HG03457 (cell line): ENCODE measurements around the gene UBA5.
"Not testable (repeated sequence)": the region's sequence is repeated elsewhere in the genome, so short reads cannot be mapped to it uniquely, and the experiment has no call there.

Experiments used
- ATAC-seq: cut with Tn5 transposase; IDR thresholded peaks from one replicate; pipeline ENCODE4 v1.9.1; 2021; ENCODE audit warnings: moderate number of reproducible peaks; ENCODE audit not compliant: unreplicated experiment

UBA5 gene

GRCh38 chr3:132660052-132660810, at the start of gene UBA5:
Gene UBA5 (plus strand): TSS chr3:132660329. CDS start chr3:132660538, 209 bp downstream.
- ATAC-seq = peak; percentile 60

- ATAC-seq = not testable (repeated sequence)
These were observed 44.8 kb upstream of the UBA5 start for GRCh38 chr3:132615301-132615700.

GRCh38 chr3:132615881-132616280, 44.2 kb upstream of the UBA5 start:
- ATAC-seq = no peak

GRCh38 chr3:132616780-132617179, 43.3 kb upstream of the UBA5 start:
- no peak for ATAC-seq

GRCh38 chr3:132622148-132622547, 38.0 kb upstream of the UBA5 start:
- ATAC-seq = no peak

GRCh38 chr3:132622761-132623160, 37.4 kb upstream of the UBA5 start:
- no peak for ATAC-seq

GRCh38 chr3:132623646-132624045, 36.5 kb upstream of the UBA5 start:
- no peak for ATAC-seq

GRCh38 chr3:132624790-132625189, 35.3 kb upstream of the UBA5 start:
- ATAC-seq = no peak

- ATAC-seq = peak; percentile 81
These were observed 34.5 kb upstream of the UBA5 start for GRCh38 chr3:132625613-132626012.

- no peak for ATAC-seq
These were observed 33.2 kb upstream of the UBA5 start for GRCh38 chr3:132626955-132627354.

- no peak for ATAC-seq
These were observed 32.0 kb upstream of the UBA5 start for GRCh38 chr3:132628157-132628556.

- no peak for ATAC-seq
These were observed 30.2 kb upstream of the UBA5 start for GRCh38 chr3:132629928-132630327.

- no peak for ATAC-seq
These were observed 29.5 kb upstream of the UBA5 start for GRCh38 chr3:132630612-132631011.

GRCh38 chr3:132635052-132635451, 25.1 kb upstream of the UBA5 start:
- ATAC-seq = no peak

- no peak for ATAC-seq
These were observed 22.5 kb upstream of the UBA5 start for GRCh38 chr3:132637590-132637989.

GRCh38 chr3:132638706-132639105, 21.4 kb upstream of the UBA5 start:
- no peak for ATAC-seq

GRCh38 chr3:132641427-132641826, 18.7 kb upstream of the UBA5 start:
- ATAC-seq = not testable (repeated sequence)

GRCh38 chr3:132641837-132642538, 18.1 kb upstream of the UBA5 start:
- no peak for ATAC-seq

GRCh38 chr3:132642539-132642847, 17.6 kb upstream of the UBA5 start:
- no peak for ATAC-seq

- no peak for ATAC-seq
These were observed 16.8 kb upstream of the UBA5 start for GRCh38 chr3:132643366-132643765.

- ATAC-seq = no peak
These were observed 15.1 kb upstream of the UBA5 start for GRCh38 chr3:132645058-132645457.

GRCh38 chr3:132650153-132650552, 10.0 kb upstream of the UBA5 start:
- ATAC-seq = no peak
